ENCODE measurements around the gene PRRX2.

PRRX2 gene

DNA sequence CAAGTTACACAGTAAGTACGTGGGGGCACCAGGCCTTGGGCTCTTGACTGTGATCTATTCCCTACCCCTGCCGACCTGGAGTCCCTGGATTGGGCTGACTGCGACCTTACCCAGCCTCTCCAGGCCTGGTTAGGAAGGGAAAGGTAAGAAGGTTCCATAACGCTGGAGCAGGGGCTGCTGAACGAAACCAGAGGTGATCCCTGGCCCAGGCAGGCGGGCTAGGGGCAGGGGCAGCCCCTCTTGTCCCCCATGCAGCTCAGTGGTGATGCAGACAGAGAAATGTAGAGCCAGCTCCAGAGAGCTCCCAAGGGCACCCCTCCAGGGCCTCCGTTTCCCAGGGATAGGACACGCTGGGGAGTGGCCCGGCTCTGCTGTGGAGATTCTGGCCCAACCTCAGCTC lies 14.1 kb downstream of the PRRX2 start:
- DNase-seq (ENCODE audit: low spot score), result no peak

DNA sequence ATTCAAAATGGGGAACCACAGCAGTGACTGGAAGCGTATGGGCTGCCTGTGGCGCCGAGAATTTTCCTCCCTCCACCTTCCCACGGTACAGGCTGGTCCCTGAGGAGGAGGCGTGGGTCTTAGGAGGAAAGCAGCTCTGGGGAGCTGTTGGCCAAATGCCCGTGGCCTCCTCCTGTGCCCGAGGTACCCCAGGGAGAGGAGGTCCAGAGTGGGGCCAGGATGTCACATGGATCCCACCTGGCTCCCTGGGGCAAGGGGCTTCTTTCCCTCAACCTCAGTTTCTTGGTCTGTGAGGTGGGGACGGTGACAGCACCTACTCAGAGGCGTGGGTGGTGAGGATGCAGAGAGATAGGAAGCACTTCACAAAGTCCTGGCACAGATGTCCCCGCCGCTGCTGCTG lies 16.5 kb downstream of the PRRX2 start:
- DNase-seq (ENCODE audit: low spot score), result no peak

DNA sequence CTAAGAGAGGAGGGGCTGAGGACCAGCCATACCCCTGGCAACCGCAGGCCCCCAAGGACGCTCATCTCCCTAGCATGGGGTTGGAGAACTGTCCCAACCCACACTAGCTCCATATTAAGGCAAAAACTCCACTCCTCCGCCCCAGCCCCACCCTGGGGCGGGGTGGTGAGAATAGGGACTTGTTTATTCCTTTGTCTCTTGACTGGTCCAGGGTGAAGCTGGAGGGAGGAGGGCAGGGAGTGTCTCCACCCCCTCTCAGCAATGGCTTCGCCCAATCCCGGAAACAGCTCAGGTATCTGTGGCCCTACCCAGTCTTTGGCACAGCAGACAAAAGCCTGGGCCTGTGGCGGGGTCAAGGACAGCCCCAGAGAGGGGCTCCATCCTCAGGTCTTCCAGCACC lies 16.9 kb downstream of the PRRX2 start:
- no peak for DNase-seq (ENCODE audit: low spot score)

DNA sequence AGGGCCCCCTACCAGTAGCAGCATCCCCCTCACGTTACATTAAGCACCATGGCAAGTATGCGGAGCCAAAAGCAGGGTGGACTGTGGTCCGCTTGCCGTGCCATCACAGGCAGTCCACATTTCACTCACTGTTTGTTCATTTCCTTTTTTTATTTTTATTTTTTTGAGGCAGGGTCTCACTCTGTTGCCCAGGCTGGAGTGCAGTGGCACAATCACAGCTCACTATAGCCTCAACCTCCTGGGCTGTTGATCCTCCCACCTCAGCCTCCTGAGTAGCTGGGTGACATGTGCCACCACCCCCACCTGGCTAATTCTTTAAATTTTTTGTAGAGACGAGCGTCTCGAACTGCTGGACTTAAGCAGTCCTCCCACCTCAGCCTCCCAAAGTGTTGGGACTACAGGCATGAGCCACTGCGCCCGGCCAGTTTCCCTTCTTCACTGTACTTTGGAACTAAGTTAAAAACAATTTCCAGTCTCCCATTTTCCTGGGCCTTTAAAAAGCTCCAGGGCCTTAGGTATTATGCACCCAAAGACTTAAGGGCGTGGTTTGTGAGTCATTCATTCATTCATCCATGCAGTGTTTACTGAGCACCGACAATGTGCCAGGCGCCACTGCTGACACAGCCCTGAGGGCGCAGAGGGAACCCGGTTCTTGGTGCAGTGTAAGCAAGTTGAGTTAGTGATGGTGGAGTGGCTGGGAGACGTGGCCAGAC lies 19.9 kb downstream of the PRRX2 start:
- no peak for DNase-seq (ENCODE audit: low spot score)

DNA sequence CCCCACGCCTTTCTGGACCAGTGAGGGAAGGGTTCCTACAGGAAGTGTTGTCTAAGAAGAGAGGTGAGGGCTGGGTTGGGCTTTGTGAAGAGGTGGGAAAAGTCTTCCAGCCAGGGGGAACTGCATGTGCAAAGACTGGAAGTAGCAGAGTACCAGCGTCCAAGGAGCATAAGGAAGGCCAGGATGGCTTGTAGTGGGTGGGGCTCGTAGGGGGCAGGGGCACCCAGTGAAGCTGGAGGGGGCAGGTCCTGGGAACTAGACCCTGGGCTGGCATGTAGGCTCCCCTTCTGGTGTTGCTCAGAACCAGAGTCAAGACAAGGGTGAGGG lies 20.4 kb downstream of the PRRX2 start:
- no peak for DNase-seq (ENCODE audit: low spot score)

DNA sequence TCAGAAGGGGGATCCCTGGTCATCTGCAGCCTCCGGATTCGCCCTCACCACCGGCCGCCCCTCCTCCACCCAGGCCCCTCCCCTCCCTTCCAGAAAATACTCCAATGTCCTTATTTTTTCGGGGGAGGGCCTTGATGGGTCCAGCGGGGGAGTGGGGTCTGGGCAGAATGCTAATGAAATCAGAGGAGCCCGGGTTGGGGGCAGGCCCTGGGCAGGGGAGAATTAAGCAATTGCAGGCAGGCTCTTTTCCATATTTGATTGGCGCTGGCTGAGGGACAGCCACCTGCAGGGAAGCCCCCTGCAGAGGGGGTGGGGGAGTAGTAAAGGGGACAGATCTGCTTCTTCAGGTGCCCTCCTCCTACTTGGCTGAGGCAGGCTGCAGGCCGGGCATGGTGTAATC lies 21.3 kb downstream of the PRRX2 start:
- no peak for DNase-seq (ENCODE audit: low spot score)

DNA sequence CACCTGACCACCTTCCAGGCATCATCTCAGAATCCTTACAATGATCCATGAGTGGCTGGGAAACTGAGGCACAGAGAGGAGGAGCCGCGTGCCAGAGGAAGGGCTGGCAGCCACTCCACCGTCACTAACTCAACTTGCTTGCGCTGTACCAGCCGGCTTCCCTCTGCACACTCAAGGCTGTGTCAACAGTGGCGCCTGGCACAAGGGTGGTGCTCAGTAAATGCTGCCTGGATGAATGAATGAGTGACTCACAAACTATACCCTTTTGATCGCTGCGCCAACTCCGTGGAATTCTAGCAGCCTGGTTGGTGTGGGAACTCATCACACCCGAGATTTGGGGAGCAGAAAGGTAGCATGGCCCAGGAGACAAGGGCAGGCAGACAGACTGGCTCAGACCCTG lies 21.9 kb downstream of the PRRX2 start:
- no peak for DNase-seq (ENCODE audit: low spot score)

DNA sequence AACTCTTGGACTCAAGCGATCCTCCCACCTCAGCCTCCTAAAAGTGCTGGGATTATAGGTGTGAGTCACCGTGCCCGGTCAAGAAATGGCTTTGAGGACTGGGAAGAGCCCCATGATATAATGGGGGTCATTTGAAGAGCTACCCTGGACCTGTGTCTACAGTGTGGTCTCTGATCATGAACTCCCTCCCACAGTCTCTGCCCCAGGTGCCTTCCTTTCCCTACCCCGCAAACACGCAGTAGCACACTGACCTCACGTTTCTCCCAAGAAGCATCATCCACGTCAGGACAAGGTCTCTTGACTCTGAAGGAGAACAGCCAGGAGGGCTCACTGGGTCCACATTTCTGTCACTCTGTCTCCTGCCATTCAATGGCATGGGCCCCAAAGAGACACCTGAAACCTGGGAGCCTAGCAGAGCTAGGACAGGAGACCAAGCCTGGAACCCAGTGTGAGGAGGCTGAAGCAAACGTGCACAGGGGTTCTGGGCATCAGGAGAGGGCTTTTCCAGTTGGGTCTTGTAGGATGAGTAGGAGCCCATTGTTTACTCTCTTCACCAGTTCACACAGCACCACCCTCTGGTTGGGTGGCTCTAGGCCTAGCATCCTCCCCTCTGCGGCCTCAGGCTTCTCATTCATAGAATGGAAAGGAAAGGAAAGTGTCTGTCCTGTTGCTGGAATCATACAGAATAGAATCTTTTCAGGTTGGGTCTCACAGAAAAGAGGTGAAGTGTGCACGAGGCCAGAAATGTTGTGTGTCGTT lies 23.0 kb downstream of the PRRX2 start:
- no peak for DNase-seq (ENCODE audit: low spot score)

DNA sequence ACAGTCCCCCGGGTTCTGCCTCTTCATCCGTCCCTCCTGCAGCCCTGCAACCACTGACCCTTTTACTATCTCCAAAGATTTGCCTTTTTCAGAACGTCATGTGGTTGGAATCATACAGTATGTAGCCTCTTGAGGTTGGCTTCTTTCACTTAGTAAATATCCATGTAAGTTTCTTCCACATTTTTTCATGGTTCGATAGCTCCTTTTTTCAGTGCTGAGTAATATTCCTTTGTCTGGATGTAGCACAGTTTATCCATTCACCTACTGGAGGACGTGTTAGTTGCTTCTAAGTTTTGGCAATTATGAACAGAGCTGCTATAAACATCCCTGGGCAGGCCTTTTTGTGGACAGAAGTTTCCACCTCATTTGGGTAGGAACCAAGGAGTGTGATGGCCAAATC lies 27.1 kb downstream of the PRRX2 start:
- DNase-seq (ENCODE audit: low spot score), result no peak

DNA sequence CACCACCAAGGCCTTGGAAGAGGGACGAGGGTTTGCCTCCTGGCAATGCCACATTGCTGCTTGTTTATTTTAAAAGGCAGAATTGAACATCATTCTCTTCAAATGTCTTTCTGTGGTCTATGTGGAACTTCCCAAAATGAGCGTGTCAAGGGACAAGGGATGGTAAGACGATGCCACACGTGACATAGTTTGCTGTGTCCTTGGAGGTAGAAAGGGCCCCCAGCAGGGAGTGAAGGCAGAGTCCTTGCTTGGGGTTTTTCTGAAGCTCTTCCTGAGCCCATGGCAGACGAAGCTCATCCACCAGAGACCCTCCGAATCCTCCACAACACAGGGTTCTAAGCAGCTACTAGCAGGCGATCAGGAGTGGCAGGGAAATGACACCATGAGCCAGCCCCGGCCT lies 28.3 kb downstream of the PRRX2 start:
- DNase-seq (ENCODE audit: low spot score), result no peak

DNA sequence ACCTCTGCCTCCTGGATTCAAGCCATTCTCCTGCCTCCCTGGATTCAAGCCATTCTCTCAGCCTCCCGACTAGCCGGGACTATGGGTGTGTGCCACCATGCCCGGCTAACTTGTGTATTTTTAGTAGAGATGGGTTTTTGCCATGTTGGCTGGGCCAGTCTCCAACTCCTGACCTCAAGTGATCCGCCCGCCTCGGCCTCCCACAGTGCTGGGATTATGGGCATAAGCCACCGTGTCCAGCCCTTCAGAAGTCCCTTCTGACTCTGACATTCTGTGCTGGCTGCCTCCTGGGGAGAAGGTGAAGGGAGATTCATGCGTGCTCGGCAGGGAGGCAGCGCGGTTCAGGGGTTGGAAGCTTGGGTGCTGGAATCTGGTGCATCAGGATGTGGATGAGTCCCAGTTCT lies 28.8 kb downstream of the PRRX2 start:
- DNase-seq (ENCODE audit: low spot score), result no peak

DNA sequence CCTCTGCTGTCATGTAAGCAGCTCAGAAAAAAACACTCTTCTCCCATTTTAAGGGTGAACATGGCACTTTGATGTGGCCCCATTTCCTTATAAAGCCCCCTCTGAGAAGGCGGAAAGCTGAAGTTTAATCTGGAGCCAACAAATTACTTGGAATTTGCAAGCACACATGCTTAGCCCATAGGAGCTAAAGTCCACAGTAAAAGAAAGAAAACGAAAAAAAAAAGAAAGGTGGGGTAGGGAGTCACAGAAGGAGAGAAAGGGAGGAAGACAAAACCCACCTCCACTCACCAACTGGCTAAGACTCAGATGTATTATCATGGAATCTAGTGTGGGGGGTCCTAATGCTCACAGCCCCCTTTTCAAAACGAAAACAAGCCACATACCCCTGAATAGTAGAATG lies 30.4 kb downstream of the PRRX2 start:
- no peak for DNase-seq (ENCODE audit: low spot score)

DNA sequence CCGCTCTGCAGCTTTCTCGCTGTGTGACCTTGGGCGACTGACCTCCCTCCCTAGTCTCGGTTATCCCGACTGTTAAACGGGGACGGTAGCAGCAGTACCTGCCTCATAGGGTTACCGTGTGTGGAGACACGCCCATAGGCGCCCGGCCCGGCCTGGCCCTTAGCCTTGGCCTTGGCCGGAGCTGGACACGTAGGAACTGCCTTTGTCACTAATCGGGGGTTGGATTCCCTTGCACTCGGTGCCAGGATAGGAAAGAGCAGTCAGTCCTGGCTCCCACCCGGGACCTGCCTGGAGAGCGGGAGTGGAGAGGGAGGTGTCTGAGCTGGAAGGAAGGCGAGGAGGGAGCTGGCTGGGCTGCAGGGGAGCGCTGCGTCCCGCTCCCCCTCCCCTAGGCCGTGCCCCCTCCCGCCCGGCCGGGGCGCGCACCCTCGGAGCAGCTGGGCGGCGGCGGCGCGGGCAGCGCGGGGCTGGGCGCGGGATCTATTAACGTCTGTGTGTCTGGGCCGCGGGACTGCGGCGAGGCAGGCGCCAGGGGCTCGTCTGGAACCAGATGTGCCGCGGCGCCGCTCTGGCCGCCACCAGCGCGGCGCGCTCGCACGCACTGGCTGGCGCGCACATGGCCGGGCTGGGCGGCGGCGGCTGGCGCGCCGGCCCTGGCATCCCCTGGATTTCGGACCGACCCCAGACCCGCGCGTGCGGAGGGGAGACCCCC lies 31.7 kb downstream of the PRRX2 start:
- no peak for DNase-seq (ENCODE audit: low spot score)

DNA sequence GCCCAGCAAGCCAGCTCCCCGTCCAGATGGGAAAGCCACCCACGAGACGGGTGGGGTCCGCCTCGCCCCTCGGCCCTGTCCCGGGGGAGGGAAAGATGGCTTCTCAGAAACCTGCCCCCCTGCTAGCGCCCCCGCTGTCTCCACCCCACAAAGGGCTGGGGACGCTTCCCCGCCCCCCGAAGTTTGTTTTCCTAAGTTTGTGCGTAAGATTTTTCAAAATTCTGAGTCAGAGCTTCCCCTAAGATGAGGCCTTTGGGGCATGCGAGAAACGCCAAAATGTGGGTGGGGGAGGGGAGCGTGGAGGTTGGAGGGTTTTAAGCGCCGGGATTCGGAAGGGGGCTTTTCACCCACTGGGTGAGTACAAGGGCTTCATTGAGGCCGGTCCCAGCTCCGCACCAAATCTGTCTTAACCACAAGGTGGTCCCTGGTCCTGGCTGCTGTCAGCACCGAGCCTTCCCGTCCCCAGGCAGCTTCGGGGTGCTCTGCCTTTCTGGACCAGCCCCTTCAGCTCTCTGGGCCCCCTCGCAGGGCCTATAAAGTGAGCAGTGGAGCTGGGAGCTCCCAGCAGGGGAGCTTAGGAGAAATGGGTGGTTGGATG lies 32.3 kb downstream of the PRRX2 start:
- no peak for DNase-seq (ENCODE audit: low spot score)

DNA sequence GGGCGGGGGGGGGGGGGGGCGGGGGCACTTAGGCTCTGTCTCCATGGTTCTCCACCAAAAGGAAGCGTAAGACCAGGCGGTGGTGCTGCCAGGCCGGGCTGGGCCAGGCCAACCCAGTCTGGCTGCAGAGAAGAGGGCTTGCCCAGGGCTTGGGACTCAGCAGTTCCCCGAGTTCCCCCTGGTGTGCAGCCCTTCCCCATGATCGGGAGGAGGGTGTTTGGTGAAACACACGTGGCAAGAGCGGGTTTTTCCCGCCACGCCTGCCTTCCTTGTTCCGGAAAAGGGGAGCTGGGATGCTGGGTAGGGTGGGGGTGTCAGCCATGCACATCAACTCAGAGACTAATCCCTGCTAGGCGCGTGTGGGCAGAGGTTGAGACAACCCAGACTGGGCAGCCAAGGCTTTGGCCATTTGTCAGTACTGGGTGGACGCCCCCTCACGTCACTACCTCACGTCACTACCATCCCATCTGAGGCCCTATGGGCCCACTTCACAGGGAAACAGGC lies 32.9 kb downstream of the PRRX2 start:
- no peak for DNase-seq (ENCODE audit: low spot score)

DNA sequence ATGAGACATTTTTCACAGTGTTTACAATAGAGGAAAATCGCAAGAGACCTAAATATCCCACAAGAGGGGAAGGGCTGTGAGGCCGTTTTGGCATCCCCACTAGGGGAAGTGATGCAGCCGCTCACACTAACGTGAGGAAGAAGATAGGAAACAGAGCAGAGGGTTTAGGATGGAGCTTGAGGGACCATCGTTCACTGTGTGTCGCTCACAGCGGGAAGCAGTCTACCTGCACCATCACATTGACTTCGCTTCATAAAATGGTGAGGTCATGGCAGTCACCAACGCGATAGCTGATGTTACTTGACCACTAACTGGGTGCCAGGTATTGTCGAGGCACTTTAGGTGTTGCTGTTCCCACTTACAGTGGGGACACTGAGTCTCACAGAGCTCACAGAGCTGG lies 35.6 kb downstream of the PRRX2 start:
- no peak for DNase-seq (ENCODE audit: low spot score)

DNA sequence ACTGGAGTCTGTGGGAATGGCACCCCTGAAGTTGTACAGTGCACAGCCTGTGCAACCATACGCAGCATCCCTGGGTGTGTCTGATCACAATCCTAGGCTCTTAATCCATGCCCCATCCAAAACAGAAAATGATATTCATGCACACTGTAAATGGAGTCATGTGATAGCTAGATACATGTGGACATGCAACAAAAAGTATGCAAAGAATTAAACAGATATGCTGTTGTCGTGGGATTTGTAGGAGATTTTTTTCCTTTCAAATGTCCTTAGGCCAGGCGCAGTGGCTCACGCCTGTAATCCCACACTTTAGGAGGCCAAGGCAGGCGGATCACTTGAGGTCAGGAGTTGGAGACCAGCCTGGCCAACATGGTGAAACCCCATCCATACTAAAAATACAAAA lies 36.1 kb downstream of the PRRX2 start:
- no peak for DNase-seq (ENCODE audit: low spot score)

DNA sequence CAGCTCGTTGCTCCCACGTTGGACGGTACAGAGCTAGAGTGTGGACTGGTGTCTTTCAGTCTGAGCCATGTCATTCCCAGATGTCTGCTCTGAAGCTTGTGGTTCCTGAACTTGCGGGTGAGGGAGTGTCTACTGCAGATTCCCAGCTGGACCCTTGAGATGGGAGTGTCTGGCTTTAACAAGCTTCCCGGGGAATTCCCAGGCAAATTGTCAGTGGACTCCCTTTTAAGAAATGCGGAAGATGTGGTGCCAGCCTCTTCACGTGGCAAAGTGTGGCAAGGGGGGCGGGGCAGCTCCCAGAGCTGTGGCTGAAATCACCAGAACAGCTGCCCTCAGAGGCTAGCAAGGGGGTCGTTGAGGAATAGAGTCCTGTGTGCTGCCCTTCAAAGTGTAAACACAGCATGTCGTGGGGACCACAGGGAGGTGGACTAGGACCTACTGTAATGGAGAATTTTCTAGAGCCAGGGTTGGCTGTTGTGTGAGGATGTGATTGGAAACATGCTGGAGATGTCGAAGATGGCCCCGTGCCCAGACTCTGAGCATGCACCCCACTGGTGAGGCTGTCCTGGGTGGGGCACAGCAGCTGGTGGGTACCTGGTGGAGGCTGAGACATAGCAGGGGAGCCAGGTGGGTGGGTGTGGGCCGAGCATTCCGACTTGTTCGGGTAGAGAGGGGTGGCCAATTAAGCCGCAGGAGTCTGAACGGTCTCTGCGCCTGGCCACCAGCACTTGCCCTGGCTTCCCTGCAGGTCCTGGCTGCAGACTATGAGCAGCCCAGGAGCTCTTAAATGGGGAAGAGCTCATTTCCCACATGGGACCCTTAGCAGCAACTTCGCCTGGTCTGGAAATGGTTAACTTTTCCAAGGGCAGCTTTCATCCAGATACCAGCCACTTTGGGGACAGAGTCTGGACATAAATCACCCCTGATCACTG lies 37.4 kb downstream of the PRRX2 start:
- DNase-seq (ENCODE audit: low spot score), result no peak

DNA sequence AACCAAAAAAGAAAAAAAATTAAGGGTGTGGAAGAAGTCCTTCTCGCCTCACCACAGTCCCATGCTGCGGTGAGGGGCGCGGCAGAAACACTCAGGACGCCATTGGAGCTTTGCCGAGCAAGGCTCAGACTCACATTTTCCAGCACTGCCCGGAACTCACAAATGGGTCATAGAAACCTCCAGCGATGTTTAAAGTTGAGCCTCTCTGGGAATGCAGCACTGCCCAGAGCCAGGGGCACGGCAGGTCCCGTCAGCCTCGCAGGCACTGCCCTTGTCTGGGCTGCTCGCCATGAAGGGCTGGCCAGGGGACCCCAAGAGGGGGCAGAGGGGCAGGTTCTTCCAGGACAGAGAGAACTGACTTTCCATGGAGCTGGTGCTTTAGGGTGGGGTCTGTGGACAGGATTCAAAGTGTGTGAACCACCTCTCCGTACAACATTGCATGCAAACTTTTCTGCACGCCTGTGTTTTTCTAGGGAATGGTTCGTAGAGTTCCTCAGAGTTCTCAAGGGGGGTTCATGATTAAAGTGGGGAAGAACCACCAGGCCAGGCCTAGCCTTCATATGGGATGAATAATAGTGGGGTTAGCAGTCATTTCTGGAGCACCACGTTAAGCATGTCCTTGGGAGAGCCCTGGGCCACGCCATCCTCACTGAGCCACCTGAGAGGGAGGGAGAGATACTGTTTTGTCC lies 38.4 kb downstream of the PRRX2 start:
- DNase-seq (ENCODE audit: low spot score), result no peak

DNA sequence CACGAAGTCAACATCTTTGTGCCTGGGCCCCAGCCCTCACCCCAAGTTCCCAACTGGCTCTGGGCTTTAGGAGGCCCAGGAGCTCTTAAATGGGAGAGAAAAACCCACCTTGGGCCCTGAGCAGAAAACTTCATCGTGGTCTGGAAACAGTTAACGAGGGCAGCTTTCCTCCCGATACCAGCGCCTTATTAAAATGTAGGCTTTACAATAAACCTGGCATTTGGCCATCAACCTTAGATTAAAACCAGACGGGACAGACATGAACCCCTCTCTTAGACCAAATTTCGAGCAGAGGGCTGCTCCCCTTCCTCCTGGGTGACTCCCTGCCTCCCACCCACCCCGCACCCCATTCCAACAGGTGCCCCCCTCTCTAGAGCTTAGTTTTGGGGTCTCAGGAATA lies 39.4 kb downstream of the PRRX2 start:
- DNase-seq (ENCODE audit: low spot score), result no peak

DNA sequence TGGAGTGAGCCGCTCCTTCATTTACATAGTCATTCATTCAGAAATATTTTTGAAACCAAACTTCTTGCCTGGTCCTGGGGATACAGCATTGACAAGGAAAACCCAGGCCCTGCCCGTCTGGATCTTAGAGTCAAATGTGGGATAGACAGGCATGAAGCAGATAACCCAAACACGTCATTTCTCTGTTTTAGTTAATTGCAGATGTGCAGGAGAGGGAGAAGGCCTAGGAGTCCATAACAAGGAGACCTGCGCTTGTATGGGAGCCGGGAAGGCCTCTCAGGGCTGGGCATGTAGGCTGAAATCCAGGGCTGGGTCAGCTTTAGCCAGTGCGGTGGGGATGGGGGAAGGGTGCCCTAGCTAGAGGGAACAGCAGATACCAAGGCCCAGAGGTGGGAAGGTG lies 43.3 kb downstream of the PRRX2 start:
- no peak for DNase-seq (ENCODE audit: low spot score)
